CD8-positive, alpha-beta memory T cell (primary cell): Measurements from ENCODE around the gene MAMSTR. TPM values are rescaled to one million over a fixed set of nuclear protein-coding genes. Genes with fewer than 3 reads are reported as not detected.

ENCODE experiments used
- CTCF ChIA-PET: fragments of 350-600 bp; sonication (Branson Sonifier 250); formaldehyde crosslinking; loops from one replicate; lab custom pipeline; 2021; ENCODE audit warnings: antibody characterized with exemption; lab: Charles Lee
- POLR2A ChIA-PET: fragments of 350-600 bp; sonication (Branson Sonifier 250); formaldehyde crosslinking; loops from one replicate; lab custom pipeline; 2021; ENCODE audit warnings: antibody characterized with exemption; lab: Charles Lee
- DNase-seq, 5 donors: peaks; one replicate each; pipeline versions ENCODE4 v3.0.0 to v3.0.0-alpha.2; 2020 to 2022; ENCODE audit warnings: mixed read lengths in 1 of 5
- H3K27ac ChIP-seq: one replicate; pipeline ENCODE4 v1.7.0; 2013; ENCODE audit warnings: low read depth, mild to moderate bottlenecking, low read length, moderate library complexity
- H3K27me3 ChIP-seq: 2 replicates; pipeline ENCODE4 v1.7.0; 2013; ENCODE audit warnings: low read length, mild to moderate bottlenecking; ENCODE audit not compliant: insufficient read depth, poor library complexity, severe bottlenecking
- H3K36me3 ChIP-seq: 2 replicates; pipeline ENCODE4 v1.7.0; 2013; ENCODE audit warnings: mild to moderate bottlenecking, low read length, moderate library complexity; ENCODE audit not compliant: insufficient read depth
- H3K4me1 ChIP-seq: 2 replicates; pipeline ENCODE4 v1.7.0; 2013; ENCODE audit warnings: mild to moderate bottlenecking, low read length, moderate library complexity; ENCODE audit not compliant: insufficient read depth
- H3K4me3 ChIP-seq: 2 replicates; pipeline ENCODE4 v1.7.0; 2013; ENCODE audit warnings: mild to moderate bottlenecking, low read length
- H3K9me3 ChIP-seq: 2 replicates; pipeline ENCODE4 v1.7.0; 2013; ENCODE audit warnings: mild to moderate bottlenecking, low read length
- H3K27ac Mint-ChIP-seq, 8 donors: one replicate each; pipeline ENCODE4 v1.8.0; 2020 to 2021; ENCODE audit warnings: mixed read lengths in 8 of 8, mild to moderate bottlenecking in 6 of 8, inconsistent platforms in 3 of 8, moderate library complexity in 3 of 8
- H3K27me3 Mint-ChIP-seq, 2 donors: one replicate each; pipeline ENCODE4 v1.8.0; 2020 to 2021; ENCODE audit warnings: mixed read lengths in 2 of 2, mild to moderate bottlenecking in 1 of 2, moderate library complexity in 1 of 2
- H3K36me3 Mint-ChIP-seq, 3 donors: one replicate each; pipeline ENCODE4 v1.8.0; 2020 to 2021; ENCODE audit warnings: mixed read lengths in 3 of 3, inconsistent platforms in 1 of 3, mild to moderate bottlenecking in 1 of 3
- H3K4me1 Mint-ChIP-seq, 3 donors: one replicate each; pipeline ENCODE4 v1.8.0; 2020 to 2021; ENCODE audit warnings: mixed read lengths in 3 of 3, inconsistent platforms in 1 of 3, mild to moderate bottlenecking in 1 of 3
- H3K4me3 Mint-ChIP-seq, 7 donors: one replicate each; pipeline ENCODE4 v1.8.0; 2020 to 2021; ENCODE audit warnings: mixed read lengths in 7 of 7, mild to moderate bottlenecking in 6 of 7, moderate library complexity in 4 of 7, inconsistent platforms in 2 of 7
- H3K9me3 Mint-ChIP-seq, 5 donors: one replicate each; pipeline ENCODE4 v1.8.0; 2020 to 2022; ENCODE audit warnings: mixed read lengths in 5 of 5, mild to moderate bottlenecking in 3 of 5, moderate library complexity in 2 of 5, inconsistent platforms in 1 of 5
- polyA plus RNA-seq: library from polyadenylated mRNA; unstranded; fragments of 300-500 nt; fragmentation: Illumina TruSeq; gene quantifications from one replicate; pipeline ENCODE4 v1.2.3, GENCODE V29; 2021
- total RNA-seq, 2 experiments: library from RNA; stranded (reverse); gene quantifications; one replicate each; pipeline ENCODE4 v1.2.3, GENCODE V29; 2021

MAMSTR gene
- total and polyA plus RNA-seq, 3 experiments from 2014 or later = 0.40 to 0.69 (median 0.68) TPM

- H3K36me3 Mint-ChIP-seq = no peaks in the 10 kb centered on the region
- H3K4me3 ChIP-seq = no peak overlapping the region
- H3K27ac ChIP-seq = no peak overlapping the region
- no peaks in the 10 kb centered on the region for H3K9me3 ChIP-seq
- CTCF ChIA-PET = interaction anchor here (0.6 to 4.7 kb wide), 17 partner anchors 9 to 180 kb away, joined by 3 to 34 read pairs (median 3); partner anchors contain the start of gene CA11
- H3K4me3 Mint-ChIP-seq = no peak overlapping the region
- peaks cover 9% of the 10 kb centered on the region for H3K4me1 ChIP-seq
- H3K27me3 ChIP-seq = no peaks in the 10 kb centered on the region
- peak overlapping the region in 4 of 8 donors; percentile 5 to 82 (median 50) for H3K27ac Mint-ChIP-seq
- H3K4me1 Mint-ChIP-seq = peaks cover 5 to 8% (median 7%) of the 10 kb centered on the region in 3 donors
- peak; percentile 43 to 78 (median 65) for DNase-seq
- peaks cover 0 to 1% of the 10 kb centered on the region in 2 donors for H3K27me3 Mint-ChIP-seq
- H3K9me3 Mint-ChIP-seq = no peaks in the 10 kb centered on the region
- POLR2A ChIA-PET = interaction anchor here (1.0 kb wide), 1 partner anchor 29 kb away, joined by 4 read pairs; the partner anchor contains the start of gene CA11
- no peaks in the 10 kb centered on the region for H3K36me3 ChIP-seq
These were observed 44.4 kb downstream of the MAMSTR start for GRCh38 chr19:48674921-48675824.

DNA sequence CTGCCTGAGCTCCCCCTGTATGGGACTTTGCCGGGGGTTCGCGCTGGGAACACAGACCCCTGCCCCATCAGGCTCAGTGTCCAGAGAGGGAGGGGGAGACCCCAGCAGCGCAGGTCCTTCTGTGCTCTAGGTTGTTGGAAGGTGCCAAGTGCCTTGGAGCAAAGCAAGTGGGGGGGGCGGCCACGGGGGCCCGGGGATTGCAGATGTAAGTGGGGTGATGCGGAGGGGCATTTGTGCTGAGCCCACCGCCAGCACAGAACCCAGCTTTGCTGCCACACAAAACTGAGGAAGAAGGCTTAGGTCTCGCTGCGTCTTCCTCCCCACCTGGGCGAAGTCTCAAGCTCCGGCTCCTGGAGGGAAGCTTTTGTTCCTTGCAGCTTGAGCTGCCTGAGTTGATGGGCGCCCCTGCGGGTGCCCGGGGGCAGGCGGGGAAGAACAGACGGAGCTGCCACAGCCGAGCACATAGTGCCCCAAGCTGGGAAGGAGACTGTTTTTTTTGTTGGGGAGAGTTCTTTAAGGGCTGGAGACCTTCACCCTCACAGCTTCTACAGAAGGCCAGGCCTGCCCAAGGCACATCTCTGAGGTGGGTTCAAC is 45.2 kb downstream of the MAMSTR start:
- Histone ChIP-seq H3K4me1 (peaks cover 9% of the 10 kb centered on the region), H3K27me3 (no peaks in the 10 kb centered on the region), H3K36me3 (no peaks in the 10 kb centered on the region), H3K9me3 (no peaks in the 10 kb centered on the region), H3K27ac (no peak overlapping the region), H3K4me3 (no peak overlapping the region)
- CTCF ChIA-PET = interaction anchor here (0.6 to 4.7 kb wide), 11 partner anchors 8 to 180 kb away, joined by 3 to 34 read pairs (median 4); partner anchors contain the start of gene CA11
- Mint-ChIP-seq H3K27me3 (peaks cover 0 to 1% of the 10 kb centered on the region in 2 donors), H3K36me3 (peaks cover 0 to 1% (median 0%) of the 10 kb centered on the region in 3 donors), H3K9me3 (peaks cover 0 to 2% (median 0%) of the 10 kb centered on the region in 5 donors), H3K4me1 (peaks cover 5 to 8% (median 7%) of the 10 kb centered on the region in 3 donors), H3K4me3 (no peak overlapping the region), H3K27ac (no peak overlapping the region)
- no peak for DNase-seq
- POLR2A ChIA-PET = interaction anchor here (1.0 kb wide), 1 partner anchor 28 kb away, joined by 4 read pairs; the partner anchor contains the start of gene CA11

DNA sequence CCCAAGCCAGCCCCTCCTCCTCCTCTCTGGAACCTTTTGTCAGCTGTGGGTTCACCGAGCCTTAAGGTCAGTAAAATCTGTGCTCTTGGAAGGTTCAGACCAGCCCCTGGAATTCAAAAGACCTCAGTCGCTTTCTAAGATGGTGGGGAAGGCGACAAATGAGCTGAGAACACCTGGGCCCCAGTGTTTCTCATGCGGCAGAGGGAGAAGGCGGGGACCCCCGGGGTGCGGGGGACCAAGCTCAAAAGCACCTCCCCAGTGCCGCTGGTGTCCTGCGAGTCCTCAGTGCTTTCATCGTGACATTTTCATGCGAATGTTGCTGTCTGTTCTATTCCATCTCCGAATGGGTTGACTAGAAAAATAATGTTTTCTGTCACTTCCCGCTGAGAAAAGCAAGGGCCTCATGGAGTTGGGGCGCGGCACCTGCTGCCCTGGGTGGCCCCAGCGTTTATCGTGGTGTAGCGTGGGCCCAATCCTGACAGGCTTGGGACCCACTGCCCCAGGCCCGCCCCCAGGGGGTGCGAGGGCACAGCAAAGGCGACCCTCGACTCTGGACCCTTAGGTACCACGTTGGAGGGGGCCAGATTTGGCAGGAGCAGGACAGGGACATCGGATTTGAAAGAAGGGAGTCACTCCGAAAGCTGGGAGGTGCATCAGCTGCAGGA is 46.0 kb downstream of the MAMSTR start:
- Histone ChIP-seq H3K4me1 (peaks cover 9% of the 10 kb centered on the region), H3K4me3 (no peak overlapping the region), H3K27ac (no peak overlapping the region), H3K27me3 (no peaks in the 10 kb centered on the region), H3K9me3 (no peaks in the 10 kb centered on the region), H3K36me3 (no peaks in the 10 kb centered on the region)
- H3K9me3 Mint-ChIP-seq = peaks cover 0 to 2% (median 0%) of the 10 kb centered on the region in 5 donors
- H3K4me1 Mint-ChIP-seq = peaks cover 5 to 8% (median 7%) of the 10 kb centered on the region in 3 donors
- ChIA-PET CTCF (interaction anchor here (1.1 to 4.7 kb wide), 3 partner anchors 11 to 40 kb away, joined by 3 to 34 read pairs (median 4); partner anchors contain the start of gene CA11), POLR2A (interaction anchor here (1.0 kb wide), 1 partner anchor 28 kb away, joined by 4 read pairs; the partner anchor contains the start of gene CA11)
- H3K4me3 Mint-ChIP-seq = no peak overlapping the region
- peaks cover 0 to 1% of the 10 kb centered on the region in 2 donors for H3K27me3 Mint-ChIP-seq
- no peak overlapping the region for H3K27ac Mint-ChIP-seq
- peaks cover 0 to 1% (median 0%) of the 10 kb centered on the region in 3 donors for H3K36me3 Mint-ChIP-seq
- no peak for DNase-seq

DNA sequence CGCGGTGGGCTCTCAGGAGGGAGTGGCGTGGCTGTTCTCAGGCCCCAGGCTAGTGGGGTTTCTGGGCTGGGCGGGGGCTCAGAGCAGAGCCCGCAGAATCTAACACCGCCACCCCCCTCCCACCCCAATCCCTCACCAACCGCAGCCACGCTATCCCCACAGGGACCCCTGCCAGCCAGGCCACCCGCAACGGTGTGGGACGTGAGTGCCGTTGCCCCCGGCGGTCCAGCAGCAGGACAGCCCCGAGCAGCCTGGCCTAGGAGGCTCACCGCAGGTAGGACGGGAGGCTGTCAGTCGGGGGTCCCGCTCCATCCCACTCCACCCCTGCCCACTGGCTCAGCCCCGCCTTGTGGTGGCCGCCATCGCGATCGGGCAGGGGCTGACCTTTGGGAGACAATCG is 46.5 kb downstream of the MAMSTR start, which contains the start of gene NTN5:
Gene NTN5, minus strand, starts transcription at position 24 of the 400 bp plus-strand sequence. CDS start 2,031 bp downstream, outside the sequence.
- H3K27ac ChIP-seq = no peak within 1 kb of the TSS
- no peak within 1 kb of the TSS for H3K4me3 ChIP-seq
- no peaks in the 10 kb centered on the region for H3K9me3 ChIP-seq
- H3K36me3 ChIP-seq = no peaks in the 10 kb centered on the region
- Mint-ChIP-seq H3K4me1 (peaks cover 5 to 8% (median 7%) of the 10 kb centered on the region in 3 donors), H3K27ac (peak within 1 kb of the TSS in 2 of 8 donors; percentile 47), H3K9me3 (peaks cover 0 to 2% (median 0%) of the 10 kb centered on the region in 5 donors), H3K4me3 (no peak within 1 kb of the TSS), H3K36me3 (peaks cover 0 to 1% (median 0%) of the 10 kb centered on the region in 3 donors), H3K27me3 (peaks cover 0 to 1% of the 10 kb centered on the region in 2 donors)
- no peak for DNase-seq
- H3K4me1 ChIP-seq = peaks cover 9% of the 10 kb centered on the region
- CTCF ChIA-PET = no interaction called here
- H3K27me3 ChIP-seq = no peaks in the 10 kb centered on the region
- POLR2A ChIA-PET = no interaction called here

DNA sequence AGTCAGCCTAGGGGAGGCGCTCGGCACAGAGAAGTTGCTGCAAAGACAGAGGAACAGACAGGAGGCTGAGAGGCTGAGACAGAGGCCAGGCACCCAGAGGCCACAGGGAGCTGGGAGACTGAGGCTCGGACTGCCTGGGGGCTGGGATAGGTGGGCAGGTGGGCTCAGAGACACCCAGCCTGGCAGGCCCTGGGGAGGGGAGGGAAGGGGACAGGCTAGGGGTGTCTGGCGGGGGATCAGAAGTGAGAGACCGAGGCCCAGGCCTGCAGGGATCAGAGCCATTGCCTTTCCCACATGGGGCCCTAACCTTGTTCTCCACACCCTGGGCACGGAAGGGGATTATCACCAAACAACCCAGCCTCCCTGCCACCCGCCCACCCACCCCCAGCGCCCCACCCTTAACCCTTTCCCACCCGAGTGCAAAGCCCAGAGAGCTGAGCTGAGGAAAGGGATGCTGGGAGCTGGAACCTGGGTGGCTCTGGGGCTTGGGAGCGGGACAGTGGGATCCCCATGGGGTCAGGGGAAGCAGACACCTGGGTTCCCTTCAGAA is 48.0 kb downstream of the MAMSTR start:
- peaks cover 0 to 2% (median 0%) of the 10 kb centered on the region in 5 donors for H3K9me3 Mint-ChIP-seq
- H3K27ac Mint-ChIP-seq = peak overlapping the region in 1 of 8 donors; percentile 29

GRCh38 chr19:48670699-48671445 is 48.7 kb downstream of the MAMSTR start:
- no peak overlapping the region for H3K4me3 ChIP-seq
- ChIA-PET POLR2A (interaction anchor here (0.6 kb wide), 2 partner anchors 56 to 302 kb away, joined by 3 to 4 read pairs; no protein-coding TSS in a partner anchor), CTCF (no interaction called here)
- Mint-ChIP-seq H3K4me1 (peaks cover 5 to 8% (median 7%) of the 10 kb centered on the region in 3 donors), H3K36me3 (peaks cover 0 to 1% (median 0%) of the 10 kb centered on the region in 3 donors), H3K27me3 (peaks cover 0 to 1% of the 10 kb centered on the region in 2 donors), H3K27ac (peak overlapping the region in 1 of 8 donors; percentile 29), H3K4me3 (no peak overlapping the region), H3K9me3 (peaks cover 0 to 2% (median 0%) of the 10 kb centered on the region in 5 donors)
- H3K4me1 ChIP-seq = peaks cover 9% of the 10 kb centered on the region
- no peaks in the 10 kb centered on the region for H3K9me3 ChIP-seq
- H3K27me3 ChIP-seq = no peaks in the 10 kb centered on the region
- H3K27ac ChIP-seq = no peak overlapping the region
- no peaks in the 10 kb centered on the region for H3K36me3 ChIP-seq
- no peak for DNase-seq

More for the DNA sequence above, 48.0 kb downstream of the MAMSTR start:
- H3K27me3 ChIP-seq = no peaks in the 10 kb centered on the region
- no peaks in the 10 kb centered on the region for H3K9me3 ChIP-seq
- Mint-ChIP-seq H3K4me3 (no peak overlapping the region), H3K4me1 (peaks cover 5 to 8% (median 7%) of the 10 kb centered on the region in 3 donors), H3K36me3 (peaks cover 0 to 1% (median 0%) of the 10 kb centered on the region in 3 donors), H3K27me3 (peaks cover 0 to 1% of the 10 kb centered on the region in 2 donors)
- ChIA-PET CTCF (no interaction called here), POLR2A (interaction anchor here (0.6 kb wide), 1 partner anchor 302 kb away, joined by 4 read pairs; no protein-coding TSS in a partner anchor)
- no peak overlapping the region for H3K27ac ChIP-seq
- no peak for DNase-seq
- peaks cover 9% of the 10 kb centered on the region for H3K4me1 ChIP-seq
- H3K36me3 ChIP-seq = no peaks in the 10 kb centered on the region
- H3K4me3 ChIP-seq = no peak overlapping the region
